ENCODE data around the gene XXYLT1. TPM values are rescaled to one million over a fixed set of nuclear protein-coding genes. Genes with fewer than 3 reads are reported as not detected.
A peak's percentile ranks its signal among the peaks of the same experiment; 100 is the strongest.

XXYLT1 gene
- total and polyA plus RNA-seq, 2 of the 8 experiments (the other 6 are each of a cell fraction or from before 2014, with no cell fraction given) = 18.9 to 23.8 TPM

- no peak overlapping the region for H3K4me2 ChIP-seq (ENCODE audit: insufficient read depth in 1 of 2, low read depth in 2 of 2, low read length in 2 of 2)
- H3K27ac ChIP-seq (ENCODE audit: low read depth, low read length) = no peak overlapping the region; the same call in 1 of the 2 replicates
- POLR2A ChIA-PET (ENCODE audit: partially characterized antibody) = no interaction called here
- TF ChIP-seq NRF1 (IDR thresholded peaks at IDR 0.05; ENCODE audit: low read depth, low read length) (no peak), NANOG (IDR thresholded peaks at IDR 0.05; ENCODE audit: insufficient read depth, low read depth, low read length, poor library complexity, severe bottlenecking) (no peak), POU5F1 (IDR thresholded peaks at IDR 0.05; ENCODE audit: low read depth, low read length) (no peak), PHF8 (conservative IDR thresholded peaks at IDR 0.05; ENCODE audit: low read depth, low read length) (no peak)
Observed at GRCh38 chr3:195238586-195239118, 32.3 kb downstream of the XXYLT1 start.

More at GRCh38 chr3:195238586-195239118, 32.3 kb downstream of the XXYLT1 start:
- no peak overlapping the region for H2AFZ ChIP-seq (ENCODE audit: low read length)
- H3K18ac ChIP-seq (ENCODE audit: extremely low read depth, low read length) = no peak overlapping the region
- H3K4me1 ChIP-seq (replicated peaks in 1 of 4; ENCODE audit: control insufficient read depth in 3 of 4, insufficient read depth in 4 of 4, low read length in 3 of 4) = peaks cover 0 to 7% (median 4%) of the 10 kb centered on the region in 4 experiments; a peak in 4 of 7 replicates
- H3K27me3 ChIP-seq (replicated peaks in 1 of 4; ENCODE audit: control insufficient read depth in 3 of 4, extremely low read depth in 1 of 4, insufficient read depth in 3 of 4, low read length in 3 of 4) = no peaks in the 10 kb centered on the region
- CTCF ChIA-PET (ENCODE audit: partially characterized antibody) = interaction anchor here (0.7 to 4.0 kb wide), 6 partner anchors 10 to 552 kb away, joined by 3 to 14 read pairs (median 3); no protein-coding TSS in a partner anchor
- H2AK5ac ChIP-seq (ENCODE audit: low read depth, low read length) = no peak overlapping the region
- no peak overlapping the region for H2BK120ac ChIP-seq (replicated peaks; ENCODE audit: low read depth, low read length)
- WGBS, 2 experiments (ENCODE audit: extremely low coverage in 1 of 2, insufficient coverage in 1 of 2, insufficient read length in 1 of 2, insufficient replicate concordance in 2 of 2, low coverage in 1 of 2, low lambda C conversion rate in 2 of 2, missing lambda C conversion rate in 1 of 2) = 82% methylated on average over 10 of the region's 10 CpGs; no CpG with 5 or more reads in 1 of the 2 experiments
- H3K36me3 ChIP-seq (ENCODE audit: control insufficient read depth in 2 of 4, insufficient read depth in 4 of 4, low read length in 3 of 4) = no peaks in the 10 kb centered on the region; a peak in 1 of 8 replicates
- H3K9ac ChIP-seq (replicated peaks in 1 of 4; ENCODE audit: extremely low read depth in 1 of 4, low read depth in 3 of 4, low read length in 3 of 4) = no peak overlapping the region
- H4K20me1 ChIP-seq (replicated peaks in 1 of 2; ENCODE audit: control insufficient read depth in 1 of 2, insufficient read depth in 2 of 2, low read length in 2 of 2) = peaks cover 3 to 14% of the 10 kb centered on the region in 2 experiments
- no peak overlapping the region for H2BK20ac ChIP-seq (ENCODE audit: low read length)
- no peak overlapping the region for H2BK12ac ChIP-seq (ENCODE audit: low read depth, low read length)
- DNase-seq (ENCODE audit: low read depth in 1 of 2, low spot score in 2 of 2) (peak in 1 of 2 experiments; percentile 43), FAIRE-seq (no peak)
- no peak overlapping the region for H3K23ac ChIP-seq (ENCODE audit: insufficient read length)
- H4K91ac ChIP-seq (replicated peaks; ENCODE audit: insufficient read length, low read length) = no peak overlapping the region
- no peak overlapping the region for H3K4ac ChIP-seq (replicated peaks; ENCODE audit: insufficient read length, low read depth, low read length)
- peaks cover 0 to 39% of the 10 kb centered on the region in 2 experiments; a peak in 2 of 4 replicates for H3K79me2 ChIP-seq (ENCODE audit: control insufficient read depth in 1 of 2, insufficient read depth in 2 of 2, low read length in 2 of 2)
- H2BK15ac ChIP-seq (ENCODE audit: low read length) = no peak overlapping the region
- H3K4me3 ChIP-seq (ENCODE audit: extremely low read depth in 1 of 4, insufficient read depth in 2 of 4, low read depth in 3 of 4, low read length in 4 of 4) = no peak overlapping the region
- H2BK5ac ChIP-seq (ENCODE audit: low read depth, low read length) = 0 out of 2 replicates have a peak overlapping the region, but pooled peaks have one; percentile 32
- H3K56ac ChIP-seq (replicated peaks; ENCODE audit: insufficient read length, low read depth, low read length) = no peak overlapping the region
- H3K23me2 ChIP-seq (ENCODE audit: low read depth, low read length) = 0 out of 2 replicates have a peak, but pooled peaks cover 2% of the 10 kb centered on the region
- no peak overlapping the region for H3K14ac ChIP-seq (ENCODE audit: insufficient read length)
- H3K79me1 ChIP-seq (ENCODE audit: low read depth, low read length) = peaks cover 13% of the 10 kb centered on the region; the same call in 1 of the 2 replicates
- H4K8ac ChIP-seq (ENCODE audit: extremely low read depth, insufficient read depth, low read length) = no peak overlapping the region
- H4K5ac ChIP-seq (ENCODE audit: insufficient read length, low read depth, low read length) = no peak overlapping the region
- H3K9me3 ChIP-seq (ENCODE audit: insufficient read depth in 2 of 2, low read depth in 1 of 2, low read length in 1 of 2) = no peaks in the 10 kb centered on the region
